GM12891 (cell line): ENCODE measurements around the gene CIITA.

ENCODE experiments used
- DNase-seq: peaks from one replicate; pipeline ENCODE4 v3.0.0; 2011; ENCODE audit warnings: low spot score; ENCODE audit not compliant: insufficient read length
- FAIRE-seq: peaks from 2 replicates; lab custom pipeline; 2011; peaks lifted over from hg19 to GRCh38; lab: Jason Lieb, UNC
- PAX5 ChIP-seq: IDR thresholded peaks from 2 replicates; pipeline ENCODE4 v1.6.1; 2011; ENCODE audit warnings: low read length, moderate library complexity, mild to moderate bottlenecking; ENCODE audit not compliant: insufficient read depth, severe bottlenecking
- POLR2A ChIP-seq: IDR thresholded peaks from 2 replicates; pipeline ENCODE4 v1.6.1; 2011; ENCODE audit warnings: low read depth, low read length, control low read depth
- POLR2AphosphoS5 ChIP-seq: IDR thresholded peaks from 2 replicates; pipeline ENCODE4 v1.6.1; 2011; ENCODE audit warnings: low read depth, low read length, control low read depth
- POU2F2 ChIP-seq: IDR thresholded peaks from 2 replicates; pipeline ENCODE4 v1.6.1; 2011; ENCODE audit warnings: low read depth, mild to moderate bottlenecking, control low read depth, low read length, moderate library complexity
- SPI1 ChIP-seq: IDR thresholded peaks from 2 replicates; pipeline ENCODE4 v1.6.1; 2011; ENCODE audit warnings: low read depth, low read length, control low read depth
- TAF1 ChIP-seq: IDR thresholded peaks from 2 replicates; pipeline ENCODE4 v1.6.1; 2011; ENCODE audit warnings: low read depth, low read length, control low read depth

The CIITA gene

GRCh38 chr16:10867199-10867598 lies 9.8 kb upstream of the CIITA start:
- DNase-seq (no peak), FAIRE-seq (peak; percentile 45)
- TF ChIP-seq POLR2AphosphoS5 (no peak), TAF1 (no peak), SPI1 (no peak), POU2F2 (peak; percentile 59; the same call in 1 of the 2 replicates), PAX5 (no peak), POLR2A (no peak)

- DNase-seq (no peak), FAIRE-seq (peak; percentile 20)
- no peak for TF ChIP-seq POLR2AphosphoS5
- TF ChIP-seq PAX5, result no peak
- TF ChIP-seq TAF1, result no peak
- TF ChIP-seq SPI1, result no peak
- no peak for TF ChIP-seq POLR2A
- TF ChIP-seq POU2F2, result no peak
Observed at GRCh38 chr16:10868104-10868595, 8.9 kb upstream of the CIITA start.

GRCh38 chr16:10868596-10869469 lies 8.2 kb upstream of the CIITA start:
- FAIRE-seq (peak; percentile 52), DNase-seq (no peak)
- TF ChIP-seq SPI1, result peak; percentile 81
- TF ChIP-seq PAX5, result no peak
- no peak for TF ChIP-seq POU2F2
- TF ChIP-seq TAF1, result no peak
- TF ChIP-seq POLR2AphosphoS5, result no peak
- TF ChIP-seq POLR2A, result no peak

- no peak for DNase-seq
- FAIRE-seq, result peak; percentile 59
- TF ChIP-seq PAX5 (no peak), POLR2A (no peak), POLR2AphosphoS5 (no peak)
Observed at GRCh38 chr16:10870137-10870776, 6.7 kb upstream of the CIITA start.

- TF ChIP-seq SPI1 (no peak), PAX5 (no peak), POLR2A (no peak), TAF1 (no peak), POLR2AphosphoS5 (no peak)
- FAIRE-seq (no peak), DNase-seq (no peak)
Observed at GRCh38 chr16:10870808-10871156, 6.2 kb upstream of the CIITA start.

GRCh38 chr16:10871157-10871991 lies 5.6 kb upstream of the CIITA start:
- DNase-seq (no peak), FAIRE-seq (peak; percentile 90)
- TF ChIP-seq POU2F2 (0 out of 2 replicates have a peak, but pooled peaks have one; percentile 56), SPI1 (peak; percentile 62), TAF1 (no peak), POLR2A (no peak), POLR2AphosphoS5 (no peak), PAX5 (no peak)

- DNase-seq (no peak), FAIRE-seq (no peak)
- TF ChIP-seq POLR2AphosphoS5 (no peak), PAX5 (no peak), POU2F2 (no peak)
Observed at GRCh38 chr16:10876315-10876714, 687 bp upstream of the CIITA start.

GRCh38 chr16:10877472-10877946 lies 507 bp downstream of the CIITA start:
- FAIRE-seq, result no peak

GRCh38 chr16:10878328-10878643 lies 1.3 kb downstream of the CIITA start:
- no peak for TF ChIP-seq SPI1
- DNase-seq (no peak), FAIRE-seq (peak; percentile 71)

More at GRCh38 chr16:10877472-10877946, 507 bp downstream of the CIITA start:
- DNase-seq, result no peak
- no peak for TF ChIP-seq POU2F2
- TF ChIP-seq TAF1, result no peak
- 0 out of 2 replicates have a peak, but pooled peaks have one; percentile 1 for TF ChIP-seq POLR2AphosphoS5
- TF ChIP-seq POLR2A, result no peak; the same call in 1 of the 2 replicates
- TF ChIP-seq SPI1, result no peak
- no peak for TF ChIP-seq PAX5
